Brain microvascular endothelial cell (primary cell): ENCODE measurements around the gene RNPEPL1.
A peak's percentile ranks its signal among the peaks of the same experiment; 100 is the strongest.

ENCODE experiments used
- DNase-seq: peaks from one replicate; pipeline ENCODE4 v3.0.0-alpha.2; 2020
- H3K27ac ChIP-seq: fragments of 250-450 bp; sonication (Bioruptor Pico); 2 replicates; pipeline ENCODE4 v1.5.1; 2020; ENCODE audit warnings: mild to moderate bottlenecking, moderate library complexity
- H3K27me3 ChIP-seq: fragments of 250-450 bp; sonication (Bioruptor Pico); replicated peaks from 2 replicates; pipeline ENCODE4 v1.5.1; 2020; ENCODE audit warnings: mild to moderate bottlenecking
- H3K36me3 ChIP-seq: fragments of 250-450 bp; sonication (Bioruptor Pico); replicated peaks from 2 replicates; pipeline ENCODE4 v1.5.1; 2020; ENCODE audit warnings: mild to moderate bottlenecking
- H3K4me3 ChIP-seq: 2 replicates; pipeline ENCODE4 v1.5.1; 2011; ENCODE audit warnings: low read depth, mild to moderate bottlenecking, control low read depth, low read length, moderate library complexity
- in situ Hi-C: cut with HindIII; loops from 2 replicates; pipeline ENCODE4 v1.10.0; 2017; ENCODE audit warnings: low sequenced_read_pairs, low pct_ligation_motif_present
- TF ChIP-seq, protein P1 (sequence below): IDR thresholded peaks from 2 replicates; pipeline ENCODE4 v1.5.1; 2011; ENCODE audit warnings: low read depth, mild to moderate bottlenecking, moderate library complexity, low read length, control low read depth, inconsistent platforms; ENCODE audit errors: missing control alignments

The RNPEPL1 gene

DNA sequence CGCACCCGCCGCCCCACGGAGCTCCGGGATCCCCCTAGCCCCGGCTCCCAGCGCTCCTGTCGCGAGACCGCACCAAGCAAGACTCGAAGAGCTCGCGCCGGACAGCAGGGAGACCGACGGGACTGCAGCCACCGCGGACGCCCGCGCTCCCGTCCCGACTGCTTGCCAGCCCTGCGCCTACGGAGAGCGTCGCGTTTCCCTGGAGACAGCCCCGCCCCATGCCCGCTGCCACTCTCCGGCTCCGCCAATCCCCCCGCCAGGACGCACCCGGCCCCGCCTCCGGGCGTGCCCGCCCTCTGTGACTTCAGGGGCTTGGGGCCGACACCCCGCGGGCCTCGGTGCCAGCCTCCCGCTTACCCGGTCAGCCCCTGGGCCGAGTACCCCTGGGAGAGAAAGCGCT, 10.5 kb upstream of the RNPEPL1 start, which contains the start of gene ANKMY1:
Gene ANKMY1 (minus strand): TSS at position 181 of the 400 bp plus-strand sequence. CDS start 653 bp downstream, outside the sequence.
- DNase-seq: peak; percentile 47
- peak within 1 kb of the TSS; percentile 56 for H3K4me3 ChIP-seq
- peaks cover 3% of the 10 kb centered on the region for H3K36me3 ChIP-seq
- H3K27me3 ChIP-seq: no peaks in the 10 kb centered on the region
- in situ Hi-C loops: no loop called here
- no peak within 1 kb of the TSS for H3K27ac ChIP-seq
- TF ChIP-seq, protein P1, sequence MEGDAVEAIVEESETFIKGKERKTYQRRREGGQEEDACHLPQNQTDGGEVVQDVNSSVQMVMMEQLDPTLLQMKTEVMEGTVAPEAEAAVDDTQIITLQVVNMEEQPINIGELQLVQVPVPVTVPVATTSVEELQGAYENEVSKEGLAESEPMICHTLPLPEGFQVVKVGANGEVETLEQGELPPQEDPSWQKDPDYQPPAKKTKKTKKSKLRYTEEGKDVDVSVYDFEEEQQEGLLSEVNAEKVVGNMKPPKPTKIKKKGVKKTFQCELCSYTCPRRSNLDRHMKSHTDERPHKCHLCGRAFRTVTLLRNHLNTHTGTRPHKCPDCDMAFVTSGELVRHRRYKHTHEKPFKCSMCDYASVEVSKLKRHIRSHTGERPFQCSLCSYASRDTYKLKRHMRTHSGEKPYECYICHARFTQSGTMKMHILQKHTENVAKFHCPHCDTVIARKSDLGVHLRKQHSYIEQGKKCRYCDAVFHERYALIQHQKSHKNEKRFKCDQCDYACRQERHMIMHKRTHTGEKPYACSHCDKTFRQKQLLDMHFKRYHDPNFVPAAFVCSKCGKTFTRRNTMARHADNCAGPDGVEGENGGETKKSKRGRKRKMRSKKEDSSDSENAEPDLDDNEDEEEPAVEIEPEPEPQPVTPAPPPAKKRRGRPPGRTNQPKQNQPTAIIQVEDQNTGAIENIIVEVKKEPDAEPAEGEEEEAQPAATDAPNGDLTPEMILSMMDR: no peak

DNA sequence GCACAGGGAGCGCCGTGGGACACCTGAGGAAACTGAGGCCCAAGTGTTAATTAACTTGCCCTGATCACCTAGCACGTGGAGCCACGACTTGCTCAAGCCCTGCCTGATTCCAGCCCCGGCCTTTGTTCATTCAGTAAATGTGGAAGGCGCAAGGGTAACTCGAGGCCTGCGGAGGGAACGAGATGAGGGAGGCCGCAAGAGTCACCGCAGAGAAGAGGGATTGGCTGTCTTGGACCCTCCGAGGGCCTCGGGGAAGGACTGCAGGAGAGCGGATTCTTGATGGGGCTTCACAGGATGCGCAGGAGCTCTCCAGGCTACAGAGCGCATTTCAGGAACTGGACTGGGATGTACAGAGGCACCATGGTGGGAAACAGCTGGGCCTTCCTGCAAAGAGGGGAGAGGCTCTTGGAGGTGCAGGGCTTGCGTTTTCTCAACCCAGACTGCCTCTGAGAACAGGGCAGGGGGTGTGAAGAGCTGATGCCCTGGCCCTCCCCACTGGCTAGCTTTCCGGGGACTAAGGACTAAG, 10.0 kb upstream of the RNPEPL1 start:
- TF ChIP-seq, protein P1: no peak
- no peaks in the 10 kb centered on the region for H3K36me3 ChIP-seq
- peak overlapping the region; percentile 56 for H3K4me3 ChIP-seq
- H3K27ac ChIP-seq: no peak overlapping the region
- DNase-seq: no peak
- in situ Hi-C loops: no loop called here
- H3K27me3 ChIP-seq: no peaks in the 10 kb centered on the region

DNA sequence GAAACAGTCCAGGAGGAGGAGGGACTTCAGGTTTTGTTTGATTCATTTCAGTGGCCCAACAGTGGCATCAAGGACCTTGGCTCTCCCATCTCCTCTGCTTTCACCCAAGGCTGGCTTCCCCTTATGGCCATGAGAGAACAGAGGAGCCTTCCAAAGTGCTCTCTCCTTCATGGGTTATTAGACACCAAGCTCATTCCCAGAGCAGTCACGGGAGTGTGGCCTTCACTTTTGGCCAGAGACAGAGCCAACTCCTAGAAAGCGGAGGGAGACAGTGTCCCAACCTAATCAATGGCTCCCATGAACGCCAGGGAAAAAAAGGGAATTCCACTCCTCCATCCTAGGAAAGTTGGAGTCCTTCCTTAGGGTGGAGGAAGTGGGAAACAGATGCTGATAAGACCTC, 9.0 kb upstream of the RNPEPL1 start:
- Histone ChIP-seq H3K27me3 (no peaks in the 10 kb centered on the region), H3K36me3 (no peaks in the 10 kb centered on the region), H3K27ac (no peak overlapping the region), H3K4me3 (no peak overlapping the region)
- in situ Hi-C loops: no loop called here
- no peak for DNase-seq
- TF ChIP-seq, protein P1: no peak

DNA sequence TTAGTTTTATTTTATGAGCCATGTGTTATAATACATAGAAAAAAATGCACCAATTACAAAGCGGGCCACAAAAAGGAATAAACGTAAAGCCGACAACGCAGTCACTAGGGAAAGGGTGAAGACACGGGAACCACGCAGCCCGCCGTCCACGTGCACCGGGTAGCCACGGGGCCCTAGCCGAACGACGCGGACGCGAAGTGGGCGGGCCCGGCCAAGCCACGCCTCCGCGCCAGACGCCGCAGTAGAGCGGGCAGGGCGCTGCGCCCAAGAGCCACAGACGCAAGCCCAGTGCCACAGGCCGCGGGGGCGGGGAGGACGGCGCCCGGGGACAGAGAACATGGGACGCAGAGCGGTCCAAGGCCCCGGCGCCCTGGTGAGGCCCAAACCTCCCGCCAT, 8.2 kb upstream of the RNPEPL1 start, which contains the start of gene DUSP28:
Gene DUSP28 (plus strand): TSS at position 274 of the 396 bp plus-strand sequence. CDS start 328 bp downstream, outside the sequence.
- in situ Hi-C loops: no loop called here
- DNase-seq: peak; percentile 78
- no peaks in the 10 kb centered on the region for H3K36me3 ChIP-seq

DNA sequence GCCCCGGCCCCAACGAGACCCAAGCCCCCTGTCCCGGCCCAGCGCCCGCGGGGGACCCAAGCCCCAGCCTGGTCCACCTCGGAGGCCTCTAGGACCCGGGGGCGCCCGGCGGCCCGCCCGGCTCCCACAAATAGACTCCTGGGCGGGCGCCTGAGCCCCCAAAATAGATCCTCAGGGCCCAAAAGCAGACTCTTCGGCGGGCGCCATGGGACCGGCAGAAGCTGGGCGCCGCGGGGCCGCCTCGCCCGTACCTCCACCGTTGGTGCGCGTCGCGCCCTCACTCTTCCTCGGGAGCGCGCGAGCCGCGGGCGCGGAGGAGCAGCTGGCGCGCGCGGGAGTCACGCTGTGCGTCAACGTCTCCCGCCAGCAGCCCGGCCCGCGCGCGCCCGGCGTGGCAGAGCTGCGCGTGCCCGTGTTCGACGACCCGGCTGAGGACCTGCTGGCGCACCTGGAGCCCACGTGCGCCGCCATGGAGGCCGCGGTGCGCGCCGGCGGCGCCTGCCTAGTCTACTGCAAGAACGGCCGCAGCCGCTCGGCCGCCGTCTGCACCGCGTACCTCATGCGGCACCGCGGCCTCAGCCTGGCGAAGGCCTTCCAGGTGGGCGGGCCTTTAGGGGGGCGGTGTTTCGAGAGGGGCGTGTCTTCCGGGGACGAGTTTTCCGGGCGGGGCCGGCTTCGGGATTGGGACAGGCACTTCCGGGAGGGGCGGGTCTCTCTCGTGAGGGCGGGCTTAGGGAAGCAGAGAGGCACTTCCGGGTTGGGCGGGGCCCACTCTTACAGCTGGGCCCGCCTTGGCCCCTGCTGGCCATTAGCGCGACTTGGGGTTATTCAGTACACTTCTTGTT, 7.6 kb upstream of the RNPEPL1 start:
- TF ChIP-seq, protein P1: peak; percentile 56
- Histone ChIP-seq H3K27ac (peak overlapping the region; percentile 82), H3K27me3 (no peaks in the 10 kb centered on the region), H3K36me3 (no peaks in the 10 kb centered on the region), H3K4me3 (peak overlapping the region; percentile 71)
- in situ Hi-C loops: no loop called here
- peak; percentile 97 for DNase-seq

More for the DNA sequence above, 8.2 kb upstream of the RNPEPL1 start, which contains the start of gene DUSP28:
- TF ChIP-seq, protein P1: no peak
- H3K27ac ChIP-seq: peak within 1 kb of the TSS; percentile 82
- no peaks in the 10 kb centered on the region for H3K27me3 ChIP-seq
- H3K4me3 ChIP-seq: peak within 1 kb of the TSS; percentile 71
